Nephron (organoid): ENCODE results near the gene NELFCD.
"Not testable (repeated sequence)": the region's sequence is repeated elsewhere in the genome, so short reads cannot be mapped to it uniquely, and the experiment has no call there.

Source experiments
- H3K27ac Mint-ChIP-seq, 3 experiments: 2 replicates each; pipeline ENCODE4 v1.8.0; 2020; ENCODE audit warnings: mixed read lengths in 3 of 3, mild to moderate bottlenecking in 2 of 3, moderate library complexity in 1 of 3
- H3K27me3 Mint-ChIP-seq: 2 replicates; pipeline ENCODE4 v1.8.0; 2021; ENCODE audit warnings: low read depth, mild to moderate bottlenecking, moderate library complexity, mixed read lengths
- H3K36me3 Mint-ChIP-seq: 2 replicates; pipeline ENCODE4 v1.8.0; 2020; ENCODE audit warnings: low read depth, mixed read lengths
- H3K4me1 Mint-ChIP-seq: 2 replicates; pipeline ENCODE4 v1.8.0; 2020; ENCODE audit warnings: mixed read lengths
- H3K4me3 Mint-ChIP-seq, 3 experiments: 2 replicates each; pipeline ENCODE4 v1.8.0; 2020; ENCODE audit warnings: mild to moderate bottlenecking in 3 of 3, mixed read lengths in 3 of 3, moderate library complexity in 2 of 3
- H3K9me3 Mint-ChIP-seq: 2 replicates; pipeline ENCODE4 v1.8.0; 2020; ENCODE audit warnings: mixed read lengths
- CTCF ChIP-seq, 3 experiments: fragments of 200-600 bp; sonication (generic); IDR thresholded peaks; one replicate each; pipeline ENCODE4 v1.5.0; 2021; ENCODE audit warnings: antibody characterized with exemption in 3 of 3; ENCODE audit not compliant: unreplicated experiment in 3 of 3

NELFCD gene

GRCh38 chr20:58976061-58976730 is 4.9 kb upstream of the NELFCD start:
- peaks cover 9% of the 10 kb centered on the region for H3K36me3 Mint-ChIP-seq
- H3K27me3 Mint-ChIP-seq, result no peaks in the 10 kb centered on the region
- TF ChIP-seq CTCF (IDR thresholded peaks at IDR 0.05; ENCODE audit: unreplicated experiment in 3 of 3), result no peak
- peaks cover 26% of the 10 kb centered on the region for H3K9me3 Mint-ChIP-seq
- H3K4me3 Mint-ChIP-seq, result peak overlapping the region in 1 of 3 experiments; percentile 41
- H3K4me1 Mint-ChIP-seq, result no peaks in the 10 kb centered on the region
- H3K27ac Mint-ChIP-seq, result no peak overlapping the region

GRCh38 chr20:58978351-58979190 is 2.5 kb upstream of the NELFCD start:
- H3K36me3 Mint-ChIP-seq, result peaks cover 12% of the 10 kb centered on the region
- peaks cover 9% of the 10 kb centered on the region for H3K4me1 Mint-ChIP-seq
- peaks cover 26% of the 10 kb centered on the region for H3K9me3 Mint-ChIP-seq
- TF ChIP-seq CTCF (IDR thresholded peaks at IDR 0.05; ENCODE audit: unreplicated experiment in 3 of 3), result no peak
- peak overlapping the region; percentile 1 to 74 (median 72) for H3K4me3 Mint-ChIP-seq
- H3K27ac Mint-ChIP-seq, result peak overlapping the region in 2 of 3 experiments; percentile 44 to 67
- H3K27me3 Mint-ChIP-seq, result no peaks in the 10 kb centered on the region

- Mint-ChIP-seq H3K4me3 (peak overlapping the region; percentile 90 to 95 (median 93)), H3K4me1 (peaks cover 24% of the 10 kb centered on the region), H3K27me3 (no peaks in the 10 kb centered on the region), H3K9me3 (peaks cover 8% of the 10 kb centered on the region), H3K27ac (peak overlapping the region; percentile 59 to 91 (median 87)), H3K36me3 (peaks cover 19% of the 10 kb centered on the region)
- no peak for TF ChIP-seq CTCF (IDR thresholded peaks at IDR 0.05; ENCODE audit: unreplicated experiment in 3 of 3)
Measured at GRCh38 chr20:58981628-58982364, 740 bp downstream of the NELFCD start.

- H3K9me3 Mint-ChIP-seq, result peaks cover 7% of the 10 kb centered on the region
- TF ChIP-seq CTCF (IDR thresholded peaks at IDR 0.05; ENCODE audit: unreplicated experiment in 3 of 3), result no peak
Measured at GRCh38 chr20:58982406-58983114, 1.5 kb downstream of the NELFCD start.

GRCh38 chr20:58983115-58983468 is 2.0 kb downstream of the NELFCD start:
- H3K27me3 Mint-ChIP-seq, H3K27ac Mint-ChIP-seq, H3K9me3 Mint-ChIP-seq: not testable (repeated sequence)
- Mint-ChIP-seq H3K36me3 (peaks cover 31% of the 10 kb centered on the region), H3K4me3 (peak overlapping the region; percentile 90 to 95 (median 93)), H3K4me1 (peaks cover 31% of the 10 kb centered on the region)

More at GRCh38 chr20:58982406-58983114, 1.5 kb downstream of the NELFCD start:
- Mint-ChIP-seq H3K36me3 (peaks cover 25% of the 10 kb centered on the region), H3K27ac (peak overlapping the region; percentile 73 to 84 (median 83)), H3K4me3 (peak overlapping the region; percentile 90 to 95 (median 93)), H3K27me3 (no peaks in the 10 kb centered on the region), H3K4me1 (peaks cover 31% of the 10 kb centered on the region)
